ENCODE results near the gene HSPB2. TPM values are rescaled to one million over a fixed set of nuclear protein-coding genes. Genes with fewer than 3 reads are reported as not detected.
"Not testable (repeated sequence)": the region's sequence is repeated elsewhere in the genome, so short reads cannot be mapped to it uniquely, and the experiment has no call there.

The HSPB2 gene
- total and polyA plus RNA-seq, 7 experiments from 2014 or later = not detected

- intact Hi-C loops (cut with micrococcal nuclease) = loop anchor here in 1 of 2 donors (1.0 to 5.0 kb wide), 6 partner anchors 47 to 1497 kb away; partner anchors contain the start of genes ALG9, CFAP68, FDX1 and FDXACB1
- H3K4me1 ChIP-seq (ENCODE audit: control insufficient read depth in 2 of 2, insufficient read depth in 2 of 2, low read length in 2 of 2) = peaks cover 0 to 5% of the 10 kb centered on the region in 2 donors
- Mint-ChIP-seq H3K27me3 (peaks cover 0 to 11% (median 1%) of the 10 kb centered on the region in 5 donors), H3K27ac (peak overlapping the region; percentile 72 to 96 (median 92)), H3K9me3 (peaks cover 0 to 2% (median 0%) of the 10 kb centered on the region in 11 donors), H3K4me1 (peaks cover 0 to 19% (median 16%) of the 10 kb centered on the region in 7 donors), H3K36me3 (no peaks in the 10 kb centered on the region), H3K4me3 (peak overlapping the region; percentile 51 to 91 (median 85))
- no peak overlapping the region for H3K4me3 ChIP-seq (ENCODE audit: low read length)
- H3K27ac ChIP-seq (ENCODE audit: low read depth, low read length) = peak overlapping the region; percentile 76
- H3K27me3 ChIP-seq (ENCODE audit: control insufficient read depth in 2 of 2, insufficient read depth in 2 of 2, low read length in 2 of 2) = no peaks in the 10 kb centered on the region
- CTCF ChIA-PET = interaction anchor here (1.0 to 1.7 kb wide), 4 partner anchors 10 to 56 kb away, joined by 4 to 8 read pairs (median 4); no protein-coding TSS in a partner anchor
- no peak for DNase-seq
- POLR2A ChIA-PET = interaction anchor here (1.0 to 2.8 kb wide), 11 partner anchors 11 to 182 kb away, joined by 3 to 22 read pairs (median 6); partner anchors contain the start of genes ALG9, CFAP68, DLAT and NKAPD1
- H3K36me3 ChIP-seq (ENCODE audit: control insufficient read depth in 2 of 3, insufficient read depth in 3 of 3, low read length in 3 of 3) = no peaks in the 10 kb centered on the region
- no peaks in the 10 kb centered on the region for H3K9me3 ChIP-seq (ENCODE audit: control insufficient read depth in 2 of 3, low read length in 3 of 3)
- ATAC-seq = no peak
These were observed 13.4 kb downstream of the HSPB2 start for GRCh38 chr11:111925953-111926352.

- intact Hi-C loops (cut with micrococcal nuclease) = loop anchor here (1.0 to 5.0 kb wide), 15 partner anchors 10 to 1498 kb away; partner anchors contain the start of genes ALG9 (in 2 of the 2), CFAP68 (in 2 of the 2), DLAT (in 2 of the 2) and FDXACB1 (in 2 of the 2)
- ATAC-seq (peak; percentile 96), DNase-seq (peak; percentile 91 to 98 (median 96))
- ChIA-PET CTCF (interaction anchor here (0.6 to 1.7 kb wide), 9 partner anchors 9 to 155 kb away, joined by 3 to 8 read pairs (median 4); partner anchors contain the start of gene ALG9), POLR2A (interaction anchor here (0.6 to 2.8 kb wide), 21 partner anchors 10 to 181 kb away, joined by 3 to 22 read pairs (median 4); partner anchors contain the start of genes ALG9, CFAP68, DIXDC1 and DLAT)
- Histone ChIP-seq H3K4me3 (ENCODE audit: low read length) (peak overlapping the region; percentile 61), H3K27ac (ENCODE audit: low read depth, low read length) (peak overlapping the region; percentile 76), H3K9me3 (ENCODE audit: control insufficient read depth in 2 of 3, low read length in 3 of 3) (no peaks in the 10 kb centered on the region), H3K36me3 (ENCODE audit: control insufficient read depth in 2 of 3, insufficient read depth in 3 of 3, low read length in 3 of 3) (no peaks in the 10 kb centered on the region), H3K4me1 (ENCODE audit: control insufficient read depth in 2 of 2, insufficient read depth in 2 of 2, low read length in 2 of 2) (peaks cover 0 to 5% of the 10 kb centered on the region in 2 donors), H3K27me3 (ENCODE audit: control insufficient read depth in 2 of 2, insufficient read depth in 2 of 2, low read length in 2 of 2) (no peaks in the 10 kb centered on the region)
- Mint-ChIP-seq H3K4me1 (peaks cover 0 to 19% (median 16%) of the 10 kb centered on the region in 7 donors), H3K9me3 (peaks cover 0 to 2% (median 0%) of the 10 kb centered on the region in 11 donors), H3K27me3 (peaks cover 0 to 5% (median 0%) of the 10 kb centered on the region in 5 donors), H3K27ac (peak overlapping the region; percentile 83 to 96 (median 92)), H3K36me3 (no peaks in the 10 kb centered on the region), H3K4me3 (peak overlapping the region; percentile 76 to 91 (median 87))
These were observed 14.2 kb downstream of the HSPB2 start for GRCh38 chr11:111926505-111927391.

- H3K4me3 Mint-ChIP-seq = no peak overlapping the region
- H3K9me3 Mint-ChIP-seq = peaks cover 0 to 2% (median 0%) of the 10 kb centered on the region in 11 donors
- ChIA-PET POLR2A (no interaction called here), CTCF (interaction anchor here (0.6 to 3.0 kb wide), 4 partner anchors 12 to 156 kb away, joined by 3 to 20 read pairs (median 3); partner anchors contain the start of genes C11orf52, SDHD and TIMM8B)
- no peak overlapping the region for H3K27ac Mint-ChIP-seq
- ATAC-seq (no peak), DNase-seq (no peak)
- H3K36me3 ChIP-seq (ENCODE audit: control insufficient read depth in 2 of 3, insufficient read depth in 3 of 3, low read length in 3 of 3) = no peaks in the 10 kb centered on the region
- no peaks in the 10 kb centered on the region for H3K9me3 ChIP-seq (ENCODE audit: control insufficient read depth in 2 of 3, low read length in 3 of 3)
- no peaks in the 10 kb centered on the region for H3K27me3 Mint-ChIP-seq
- no peak overlapping the region for H3K27ac ChIP-seq (ENCODE audit: low read depth, low read length)
- no peaks in the 10 kb centered on the region for H3K27me3 ChIP-seq (ENCODE audit: control insufficient read depth in 2 of 2, insufficient read depth in 2 of 2, low read length in 2 of 2)
- intact Hi-C loops (cut with micrococcal nuclease) = loop anchor here (5.0 to 10.0 kb wide), 4 partner anchors 247 to 1496 kb away; partner anchors contain the start of gene BCO2 (in 1 of the 2)
- H3K36me3 Mint-ChIP-seq = no peaks in the 10 kb centered on the region
- H3K4me1 Mint-ChIP-seq = peaks cover 0 to 29% (median 23%) of the 10 kb centered on the region in 7 donors
- peaks cover 0 to 5% of the 10 kb centered on the region in 2 donors for H3K4me1 ChIP-seq (ENCODE audit: control insufficient read depth in 2 of 2, insufficient read depth in 2 of 2, low read length in 2 of 2)
- H3K4me3 ChIP-seq (ENCODE audit: low read length) = no peak overlapping the region
These were observed 17.9 kb downstream of the HSPB2 start for GRCh38 chr11:111930472-111930871.

GRCh38 chr11:111932611-111932950, 20.0 kb downstream of the HSPB2 start:
- H3K27ac Mint-ChIP-seq = peak overlapping the region in 2 of 9 donors; percentile 31 to 56
- Histone ChIP-seq H3K4me3 (ENCODE audit: low read length) (no peak overlapping the region), H3K27me3 (ENCODE audit: control insufficient read depth in 2 of 2, insufficient read depth in 2 of 2, low read length in 2 of 2) (no peaks in the 10 kb centered on the region), H3K9me3 (ENCODE audit: control insufficient read depth in 2 of 3, low read length in 3 of 3) (no peaks in the 10 kb centered on the region), H3K36me3 (ENCODE audit: control insufficient read depth in 2 of 3, insufficient read depth in 3 of 3, low read length in 3 of 3) (no peaks in the 10 kb centered on the region), H3K4me1 (ENCODE audit: control insufficient read depth in 2 of 2, insufficient read depth in 2 of 2, low read length in 2 of 2) (peaks cover under 1 to 13% of the 10 kb centered on the region in 2 donors), H3K27ac (ENCODE audit: low read depth, low read length) (no peak overlapping the region)
- intact Hi-C loops (cut with micrococcal nuclease) = loop anchor here (5.0 to 10.0 kb wide), 4 partner anchors 245 to 1498 kb away; partner anchors contain the start of gene BCO2 (in 1 of the 2)
- H3K36me3 Mint-ChIP-seq = no peaks in the 10 kb centered on the region
- POLR2A ChIA-PET = interaction anchor here (0.6 to 2.4 kb wide), 4 partner anchors 11 to 166 kb away, joined by 3 to 8 read pairs (median 4); no protein-coding TSS in a partner anchor
- no peak for DNase-seq
- peak overlapping the region in 2 of 10 donors; percentile 4 to 51 for H3K4me3 Mint-ChIP-seq
- ATAC-seq = no peak
- no peaks in the 10 kb centered on the region for H3K27me3 Mint-ChIP-seq
- H3K4me1 Mint-ChIP-seq = peaks cover 0 to 30% (median 16%) of the 10 kb centered on the region in 7 donors
- no peaks in the 10 kb centered on the region for H3K9me3 Mint-ChIP-seq
- CTCF ChIA-PET = interaction anchor here (0.8 to 8.7 kb wide), 5 partner anchors 8 to 110 kb away, joined by 3 to 114 read pairs (median 5); no protein-coding TSS in a partner anchor

- H3K27me3 ChIP-seq (ENCODE audit: control insufficient read depth in 2 of 2, insufficient read depth in 2 of 2, low read length in 2 of 2); H3K9me3 Mint-ChIP-seq; H3K9me3 ChIP-seq (ENCODE audit: control insufficient read depth in 2 of 3, low read length in 3 of 3); DNase-seq; H3K36me3 ChIP-seq (ENCODE audit: control insufficient read depth in 2 of 3, insufficient read depth in 3 of 3, low read length in 3 of 3); H3K4me3 Mint-ChIP-seq; H3K36me3 Mint-ChIP-seq; H3K27me3 Mint-ChIP-seq; H3K27ac ChIP-seq (ENCODE audit: low read depth, low read length); H3K4me3 ChIP-seq (ENCODE audit: low read length); ATAC-seq: not testable (repeated sequence)
- ChIA-PET POLR2A (interaction anchor here (0.6 to 2.4 kb wide), 3 partner anchors 48 to 165 kb away, joined by 3 to 8 read pairs (median 4); no protein-coding TSS in a partner anchor), CTCF (interaction anchor here (1.2 to 8.7 kb wide), 2 partner anchors 24 to 49 kb away, joined by 3 to 114 read pairs; no protein-coding TSS in a partner anchor)
- intact Hi-C loops (cut with micrococcal nuclease) = loop anchor here (5.0 to 10.0 kb wide), 4 partner anchors 244 to 1498 kb away; partner anchors contain the start of gene BCO2 (in 1 of the 2)
- Mint-ChIP-seq H3K4me1 (peaks cover 3 to 35% (median 22%) of the 10 kb centered on the region in 7 donors), H3K27ac (peak overlapping the region in 1 of 9 donors; percentile 56)
- H3K4me1 ChIP-seq (ENCODE audit: control insufficient read depth in 2 of 2, insufficient read depth in 2 of 2, low read length in 2 of 2) = peaks cover 4 to 19% of the 10 kb centered on the region in 2 donors
These were observed 20.6 kb downstream of the HSPB2 start for GRCh38 chr11:111933176-111933575.

GRCh38 chr11:111933872-111934271, 21.3 kb downstream of the HSPB2 start:
- H3K36me3 ChIP-seq (ENCODE audit: control insufficient read depth in 2 of 3, insufficient read depth in 3 of 3, low read length in 3 of 3) = no peaks in the 10 kb centered on the region
- H3K4me1 Mint-ChIP-seq = peaks cover 10 to 42% (median 29%) of the 10 kb centered on the region in 7 donors
- no peaks in the 10 kb centered on the region for H3K9me3 ChIP-seq (ENCODE audit: control insufficient read depth in 2 of 3, low read length in 3 of 3)
- H3K27ac ChIP-seq (ENCODE audit: low read depth, low read length) = no peak overlapping the region
- intact Hi-C loops (cut with micrococcal nuclease) = loop anchor here (5.0 to 10.0 kb wide), 4 partner anchors 243 to 1499 kb away; partner anchors contain the start of gene BCO2 (in 1 of the 2)
- H3K27me3 ChIP-seq (ENCODE audit: control insufficient read depth in 2 of 2, insufficient read depth in 2 of 2, low read length in 2 of 2) = no peaks in the 10 kb centered on the region
- DNase-seq (no peak), ATAC-seq (no peak)
- H3K27me3 Mint-ChIP-seq = no peaks in the 10 kb centered on the region
- no peak overlapping the region for H3K27ac Mint-ChIP-seq
- H3K36me3 Mint-ChIP-seq = no peaks in the 10 kb centered on the region
- peaks cover 4 to 26% of the 10 kb centered on the region in 2 donors for H3K4me1 ChIP-seq (ENCODE audit: control insufficient read depth in 2 of 2, insufficient read depth in 2 of 2, low read length in 2 of 2)
- H3K9me3 Mint-ChIP-seq = no peaks in the 10 kb centered on the region
- H3K4me3 Mint-ChIP-seq = no peak overlapping the region
- ChIA-PET CTCF (interaction anchor here (1.2 to 8.7 kb wide), 3 partner anchors 9 to 49 kb away, joined by 3 to 114 read pairs (median 3); no protein-coding TSS in a partner anchor), POLR2A (interaction anchor here (0.7 to 2.4 kb wide), 5 partner anchors 48 to 117 kb away, joined by 3 to 8 read pairs (median 3); no protein-coding TSS in a partner anchor)
- no peak overlapping the region for H3K4me3 ChIP-seq (ENCODE audit: low read length)
